ENCODE measurements around the gene PROK1. TPM values are rescaled to one million over a fixed set of nuclear protein-coding genes. Genes with fewer than 3 reads are reported as not detected.

PROK1 gene
- total and polyA plus RNA-seq, 2 of the 4 experiments (the other 2 are of a cell fraction), result not detected

DNA sequence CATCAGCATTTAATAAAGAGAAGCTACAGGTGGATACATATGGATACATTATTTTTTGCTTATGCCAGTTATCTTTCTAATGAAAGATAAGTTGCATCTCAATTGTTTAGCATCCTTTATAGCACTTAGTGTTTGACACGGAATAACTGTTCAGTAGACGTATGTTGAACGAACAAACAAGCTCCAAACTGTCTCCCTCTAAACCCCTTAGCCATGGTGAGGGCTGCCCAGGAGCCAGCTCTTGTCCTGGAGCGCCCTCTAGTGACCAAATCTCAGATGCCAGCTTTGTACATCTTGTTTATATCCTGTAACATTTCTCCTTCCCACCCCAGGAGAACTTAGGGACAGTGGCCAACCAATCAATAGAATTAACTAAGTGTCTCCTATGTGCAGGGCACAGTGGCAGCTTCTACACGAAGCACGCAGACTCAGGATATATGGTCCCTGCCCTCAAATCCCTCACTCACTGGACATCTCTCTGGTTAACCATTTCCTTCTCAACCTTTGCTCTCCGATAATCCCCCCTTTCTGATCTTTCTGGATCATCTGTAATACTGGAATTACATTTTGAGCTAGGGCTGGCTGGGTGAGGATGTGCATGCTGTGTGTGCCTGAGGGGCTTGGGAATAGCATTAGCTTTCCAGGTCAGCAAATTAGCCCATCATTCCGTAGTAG is 45.1 kb downstream of the PROK1 start:
- H3K4me2 ChIP-seq (ENCODE audit: low read depth, low read length), result no peak overlapping the region
- H2AK9ac ChIP-seq (replicated peaks; ENCODE audit: low read depth, low read length, poor library complexity), result no peak overlapping the region
- BruUV-seq (replicated peaks), result no TSS peak
- H3K56ac ChIP-seq (ENCODE audit: extremely low read depth, insufficient read depth, low read length), result no peak overlapping the region
- H2BK20ac ChIP-seq (ENCODE audit: low read depth, low read length), result no peak overlapping the region
- DNase-seq (peak; percentile 71), ATAC-seq (ENCODE audit: low read depth) (peak; percentile 96)
- H3K14ac ChIP-seq (replicated peaks; ENCODE audit: low read depth, low read length), result no peak overlapping the region
- H2BK5ac ChIP-seq (ENCODE audit: low read depth, low read length, poor library complexity, severe bottlenecking), result no peak overlapping the region
- H3K9me3 ChIP-seq (ENCODE audit: control insufficient read depth, insufficient read depth, low read length), result no peaks in the 10 kb centered on the region
- no peak overlapping the region for H3K18ac ChIP-seq (ENCODE audit: low read depth, low read length)
- no peak overlapping the region for H4K91ac ChIP-seq (ENCODE audit: insufficient read depth, low read depth, low read length)
- 0% methylated on average over 3 of the region's 8 CpGs; no CpG with 5 or more reads in 1 of the 2 experiments for WGBS, 2 experiments (ENCODE audit: extremely low coverage in 2 of 2, insufficient read length in 1 of 2)
- dilution Hi-C loops (cut with HindIII; ENCODE audit: low sequenced_read_pairs, unreplicated experiment) (no loop called here), intact Hi-C loops (cut with micrococcal nuclease) (loop anchor here (1.0 to 5.0 kb wide), 7 partner anchors 33 to 409 kb away; no protein-coding TSS in a partner anchor), in situ Hi-C loops (cut with MboI; ENCODE audit: low sequenced_read_pairs) (loop anchor here (10.0 kb wide), 1 partner anchor 81 kb away; no protein-coding TSS in a partner anchor)
- no peaks in the 10 kb centered on the region for H3K36me3 ChIP-seq (ENCODE audit: control insufficient read depth, insufficient read depth, low read length)
- H3K27ac ChIP-seq (ENCODE audit: insufficient read depth, low read length), result no peak overlapping the region
- H3K4me1 ChIP-seq (ENCODE audit: control insufficient read depth, insufficient read depth, low read length), result no peaks in the 10 kb centered on the region
- no peak overlapping the region for H3K23ac ChIP-seq (ENCODE audit: low read depth, low read length)
- no peak overlapping the region for H3K4me3 ChIP-seq (ENCODE audit: insufficient read depth, low read depth, low read length)
- peaks cover 22% of the 10 kb centered on the region for H3K27me3 ChIP-seq (ENCODE audit: control insufficient read depth, insufficient read depth, low read length)
- no peak overlapping the region for H3K9ac ChIP-seq (ENCODE audit: low read depth, low read length)
- H2AK5ac ChIP-seq (ENCODE audit: low read depth, low read length), result no peak overlapping the region; the same call in 1 of the 2 replicates
- no peaks in the 10 kb centered on the region for H3K9me1 ChIP-seq (ENCODE audit: insufficient read depth, low read length)
- no peaks in the 10 kb centered on the region for H3K79me1 ChIP-seq (ENCODE audit: low read depth in 1 of 2, low read length in 2 of 2)
- no peak overlapping the region for H4K5ac ChIP-seq (ENCODE audit: low read depth, low read length)
- CTCF ChIA-PET, result interaction anchor here (0.6 to 3.1 kb wide), 29 partner anchors 10 to 299 kb away, joined by 3 to 31 read pairs (median 4); partner anchors contain the start of genes KCNC4 and RBM15
- no peak overlapping the region for H3K4ac ChIP-seq (ENCODE audit: low read depth, low read length)
- TF ChIP-seq SMC3 (IDR thresholded peaks at IDR 0.05; ENCODE audit: low read depth, low read length) (peak; percentile 90), RAD21 (IDR thresholded peaks at IDR 0.05; ENCODE audit: low read length) (peak; percentile 100), MXI1 (IDR thresholded peaks at IDR 0.05; ENCODE audit: borderline replicate concordance, low read depth, low read length) (no peak), CHD1 (IDR thresholded peaks at IDR 0.05; ENCODE audit: low read depth, low read length) (no peak), MAZ (IDR thresholded peaks at IDR 0.05; ENCODE audit: borderline replicate concordance, low read depth, low read length) (0 out of 2 replicates have a peak, but pooled peaks have one; percentile 57), MAFK (IDR thresholded peaks at IDR 0.05; ENCODE audit: low read depth, low read length) (no peak; the same call in 1 of the 2 replicates)
- TF ChIP-seq, protein P1, sequence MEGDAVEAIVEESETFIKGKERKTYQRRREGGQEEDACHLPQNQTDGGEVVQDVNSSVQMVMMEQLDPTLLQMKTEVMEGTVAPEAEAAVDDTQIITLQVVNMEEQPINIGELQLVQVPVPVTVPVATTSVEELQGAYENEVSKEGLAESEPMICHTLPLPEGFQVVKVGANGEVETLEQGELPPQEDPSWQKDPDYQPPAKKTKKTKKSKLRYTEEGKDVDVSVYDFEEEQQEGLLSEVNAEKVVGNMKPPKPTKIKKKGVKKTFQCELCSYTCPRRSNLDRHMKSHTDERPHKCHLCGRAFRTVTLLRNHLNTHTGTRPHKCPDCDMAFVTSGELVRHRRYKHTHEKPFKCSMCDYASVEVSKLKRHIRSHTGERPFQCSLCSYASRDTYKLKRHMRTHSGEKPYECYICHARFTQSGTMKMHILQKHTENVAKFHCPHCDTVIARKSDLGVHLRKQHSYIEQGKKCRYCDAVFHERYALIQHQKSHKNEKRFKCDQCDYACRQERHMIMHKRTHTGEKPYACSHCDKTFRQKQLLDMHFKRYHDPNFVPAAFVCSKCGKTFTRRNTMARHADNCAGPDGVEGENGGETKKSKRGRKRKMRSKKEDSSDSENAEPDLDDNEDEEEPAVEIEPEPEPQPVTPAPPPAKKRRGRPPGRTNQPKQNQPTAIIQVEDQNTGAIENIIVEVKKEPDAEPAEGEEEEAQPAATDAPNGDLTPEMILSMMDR (conservative IDR thresholded peaks at IDR 0.05; ENCODE audit: low read depth, low read length), result peak; percentile 99; the same call in 1 of the 2 replicates
- H4K20me1 ChIP-seq (ENCODE audit: insufficient read depth, low read length), result no peaks in the 10 kb centered on the region
- H2BK15ac ChIP-seq (ENCODE audit: low read depth, low read length), result no peak overlapping the region
- H2AFZ ChIP-seq (replicated peaks; ENCODE audit: low read length, poor library complexity), result no peak overlapping the region
- POLR2A ChIA-PET (ENCODE audit: unreplicated experiment), result interaction anchor here (0.6 kb wide), 1 partner anchor 148 kb away, joined by 3 read pairs; no protein-coding TSS in a partner anchor
- no peak overlapping the region for H4K8ac ChIP-seq (ENCODE audit: low read depth in 2 of 2, low read length in 2 of 2)
- no peak overlapping the region for H2BK120ac ChIP-seq (ENCODE audit: low read depth, low read length)
